ENCODE results near the gene MRPS12. TPM values are rescaled to one million over a fixed set of nuclear protein-coding genes. Genes with fewer than 3 reads are reported as not detected.
A peak's percentile ranks its signal among the peaks of the same experiment; 100 is the strongest.
"Not testable (repeated sequence)": the region's sequence is repeated elsewhere in the genome, so short reads cannot be mapped to it uniquely, and the experiment has no call there.

The MRPS12 gene
- total RNA-seq, 1 experiment from 2014 or later: 81.3 TPM

DNA sequence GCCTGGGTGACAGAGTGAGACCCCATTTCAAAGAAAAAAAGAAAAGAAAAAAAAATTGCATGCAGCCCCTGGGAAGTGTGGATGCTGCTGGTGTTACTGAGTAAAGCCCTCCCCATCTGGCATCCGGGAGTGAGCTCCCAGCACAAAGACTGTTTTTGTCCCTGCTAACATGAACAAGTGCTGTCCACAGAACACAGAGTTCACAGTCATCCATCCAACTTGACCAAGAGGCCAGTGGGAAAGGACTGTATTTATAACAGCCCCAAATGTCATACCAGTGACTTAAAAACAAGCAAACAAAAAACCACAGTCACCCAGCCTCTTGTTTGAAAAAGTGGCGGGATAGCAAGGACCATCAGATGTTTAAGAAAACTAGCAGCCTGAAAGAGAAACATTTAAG is 34.0 kb downstream of the MRPS12 start:
- no peaks in the 10 kb centered on the region for H3K79me1 ChIP-seq (ENCODE audit: insufficient read depth, low read depth, low read length, poor library complexity, severe bottlenecking)
- H3K14ac ChIP-seq (ENCODE audit: insufficient read depth, low read length): no peak overlapping the region
- no peaks in the 10 kb centered on the region for H3K27me3 ChIP-seq (ENCODE audit: insufficient read depth, low read length)
- no peak overlapping the region for H2BK120ac ChIP-seq (ENCODE audit: low read depth, low read length, poor library complexity, severe bottlenecking)
- H3K56ac ChIP-seq (ENCODE audit: insufficient read length, low read depth, low read length): no peak overlapping the region
- no peak overlapping the region for H2AFZ ChIP-seq (ENCODE audit: low read length)
- H2BK12ac ChIP-seq (ENCODE audit: insufficient read length, low read depth, low read length): no peak overlapping the region
- no CpG with 5 or more reads among the region's 2 CpGs for WGBS (ENCODE audit: extremely low coverage, insufficient read length, low lambda C conversion rate)
- H3K23ac ChIP-seq (ENCODE audit: insufficient read length, low read depth, low read length): no peak overlapping the region
- Mint-ChIP-seq H3K9me3 (no peaks in the 10 kb centered on the region), H3K4me3 (no peak overlapping the region), H3K27me3 (ENCODE audit: low read depth) (no peaks in the 10 kb centered on the region), H3K36me3 (ENCODE audit: insufficient read depth in 1 of 3, low read depth in 3 of 3) (peaks cover under 1 to 25% (median 17%) of the 10 kb centered on the region in 3 experiments; a peak in 5 of 7 replicates), H3K4me1 (peaks cover 9 to 10% of the 10 kb centered on the region in 2 experiments), H3K27ac (peak overlapping the region in 1 of 3 experiments; percentile 71; a peak in 2 of 7 replicates)
- no peaks in the 10 kb centered on the region for H3K4me1 ChIP-seq (ENCODE audit: insufficient read depth, low read length)
- H3T11ph ChIP-seq (ENCODE audit: low read length): no peak overlapping the region
- no peak overlapping the region for H3K18ac ChIP-seq (ENCODE audit: insufficient read length, low read depth, low read length)
- H3K23me2 ChIP-seq (ENCODE audit: insufficient read length, low read depth, low read length, poor library complexity, severe bottlenecking): no peaks in the 10 kb centered on the region
- no peak overlapping the region for H4K91ac ChIP-seq (ENCODE audit: insufficient read length, low read depth, low read length)
- no peaks in the 10 kb centered on the region for H3K9me3 ChIP-seq (ENCODE audit: control insufficient read depth, low read depth, low read length)
- H4K8ac ChIP-seq (replicated peaks; ENCODE audit: insufficient read length, low read depth, low read length): no peak overlapping the region
- H3K4me2 ChIP-seq (ENCODE audit: insufficient read depth, insufficient read length, low read length): no peak overlapping the region
- H3K27ac ChIP-seq (ENCODE audit: insufficient read length, low read depth, low read length): no peak overlapping the region
- no peak overlapping the region for H2BK15ac ChIP-seq (ENCODE audit: low read depth, low read length)
- no peak for DNase-seq
- H3K4ac ChIP-seq (ENCODE audit: low read depth, low read length): no peak overlapping the region
- H3K79me2 ChIP-seq (ENCODE audit: insufficient read depth, low read length): no peaks in the 10 kb centered on the region
- H2AK5ac ChIP-seq (ENCODE audit: insufficient read length, low read length): no peak overlapping the region
- H3K9ac ChIP-seq (ENCODE audit: extremely low read depth, insufficient read length, low read length): no peak overlapping the region
- no peak overlapping the region for H2BK20ac ChIP-seq (ENCODE audit: low read depth, low read length, poor library complexity, severe bottlenecking)
- TF ChIP-seq, protein P1, sequence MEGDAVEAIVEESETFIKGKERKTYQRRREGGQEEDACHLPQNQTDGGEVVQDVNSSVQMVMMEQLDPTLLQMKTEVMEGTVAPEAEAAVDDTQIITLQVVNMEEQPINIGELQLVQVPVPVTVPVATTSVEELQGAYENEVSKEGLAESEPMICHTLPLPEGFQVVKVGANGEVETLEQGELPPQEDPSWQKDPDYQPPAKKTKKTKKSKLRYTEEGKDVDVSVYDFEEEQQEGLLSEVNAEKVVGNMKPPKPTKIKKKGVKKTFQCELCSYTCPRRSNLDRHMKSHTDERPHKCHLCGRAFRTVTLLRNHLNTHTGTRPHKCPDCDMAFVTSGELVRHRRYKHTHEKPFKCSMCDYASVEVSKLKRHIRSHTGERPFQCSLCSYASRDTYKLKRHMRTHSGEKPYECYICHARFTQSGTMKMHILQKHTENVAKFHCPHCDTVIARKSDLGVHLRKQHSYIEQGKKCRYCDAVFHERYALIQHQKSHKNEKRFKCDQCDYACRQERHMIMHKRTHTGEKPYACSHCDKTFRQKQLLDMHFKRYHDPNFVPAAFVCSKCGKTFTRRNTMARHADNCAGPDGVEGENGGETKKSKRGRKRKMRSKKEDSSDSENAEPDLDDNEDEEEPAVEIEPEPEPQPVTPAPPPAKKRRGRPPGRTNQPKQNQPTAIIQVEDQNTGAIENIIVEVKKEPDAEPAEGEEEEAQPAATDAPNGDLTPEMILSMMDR (conservative IDR thresholded peaks at IDR 0.05): no peak
- no peaks in the 10 kb centered on the region for H4K20me1 ChIP-seq (ENCODE audit: control insufficient read depth, insufficient read depth, insufficient read length)
- no peak overlapping the region for H2BK5ac ChIP-seq (ENCODE audit: insufficient read length, low read length)
- no peak overlapping the region for H4K5ac ChIP-seq (ENCODE audit: insufficient read length, low read depth, low read length)

DNA sequence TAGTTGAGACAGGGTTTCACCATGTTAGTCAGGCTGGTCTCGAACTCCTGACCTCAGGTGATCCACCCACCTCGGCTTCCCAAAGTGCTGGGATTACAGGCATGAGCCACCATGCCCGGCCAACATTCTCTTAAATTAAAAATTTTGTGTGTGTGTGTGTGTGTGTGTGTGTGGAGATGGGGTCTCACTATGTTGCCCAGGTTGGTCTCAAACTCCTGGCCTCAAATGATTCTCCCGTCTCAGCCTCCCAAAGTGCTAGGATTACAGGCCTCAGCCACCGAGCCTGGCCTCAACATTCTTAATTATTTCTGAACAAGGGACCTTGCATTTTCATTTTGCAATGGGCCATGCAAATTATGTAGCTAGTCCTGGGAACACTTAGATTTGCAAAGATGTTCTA is 35.4 kb downstream of the MRPS12 start:
- not testable (repeated sequence) for H3K4me3 Mint-ChIP-seq; H3K23me2 ChIP-seq (ENCODE audit: insufficient read length, low read depth, low read length, poor library complexity, severe bottlenecking); H2BK12ac ChIP-seq (ENCODE audit: insufficient read length, low read depth, low read length); H2BK120ac ChIP-seq (ENCODE audit: low read depth, low read length, poor library complexity, severe bottlenecking); H2BK20ac ChIP-seq (ENCODE audit: low read depth, low read length, poor library complexity, severe bottlenecking); H3K4me1 ChIP-seq (ENCODE audit: insufficient read depth, low read length); H3K9me3 Mint-ChIP-seq; H3K14ac ChIP-seq (ENCODE audit: insufficient read depth, low read length); H3K4me1 Mint-ChIP-seq; H3K4me2 ChIP-seq (ENCODE audit: insufficient read depth, insufficient read length, low read length); H3K27ac ChIP-seq (ENCODE audit: insufficient read length, low read depth, low read length); H3K27me3 Mint-ChIP-seq (ENCODE audit: low read depth); H4K20me1 ChIP-seq (ENCODE audit: control insufficient read depth, insufficient read depth, insufficient read length); H4K5ac ChIP-seq (ENCODE audit: insufficient read length, low read depth, low read length); H3K56ac ChIP-seq (ENCODE audit: insufficient read length, low read depth, low read length); H3K79me2 ChIP-seq (ENCODE audit: insufficient read depth, low read length); H3T11ph ChIP-seq (ENCODE audit: low read length); H3K79me1 ChIP-seq (ENCODE audit: insufficient read depth, low read depth, low read length, poor library complexity, severe bottlenecking); H2BK15ac ChIP-seq (ENCODE audit: low read depth, low read length); H4K8ac ChIP-seq (replicated peaks; ENCODE audit: insufficient read length, low read depth, low read length); H3K9me3 ChIP-seq (ENCODE audit: control insufficient read depth, low read depth, low read length); H3K4ac ChIP-seq (ENCODE audit: low read depth, low read length); H4K91ac ChIP-seq (ENCODE audit: insufficient read length, low read depth, low read length); H3K27me3 ChIP-seq (ENCODE audit: insufficient read depth, low read length); H3K23ac ChIP-seq (ENCODE audit: insufficient read length, low read depth, low read length); H2AK5ac ChIP-seq (ENCODE audit: insufficient read length, low read length); H3K18ac ChIP-seq (ENCODE audit: insufficient read length, low read depth, low read length); DNase-seq; H2AFZ ChIP-seq (ENCODE audit: low read length); H2BK5ac ChIP-seq (ENCODE audit: insufficient read length, low read length); H3K27ac Mint-ChIP-seq; H3K9ac ChIP-seq (ENCODE audit: extremely low read depth, insufficient read length, low read length)
- peaks cover 0 to 31% (median 23%) of the 10 kb centered on the region in 3 experiments; a peak in 5 of 7 replicates for H3K36me3 Mint-ChIP-seq (ENCODE audit: insufficient read depth in 1 of 3, low read depth in 3 of 3)
- WGBS (ENCODE audit: extremely low coverage, insufficient read length, low lambda C conversion rate): no CpG with 5 or more reads among the region's 5 CpGs

Data from H9 (cell line).